PFSK-1 (cell line): ENCODE measurements around the gene CALB2.

Source experiments
- FOXP2 ChIP-seq: optimal IDR thresholded peaks from 2 replicates; pipeline ENCODE3; 2011; ENCODE audit warnings: borderline replicate concordance, control low read depth, inconsistent platforms; ENCODE audit not compliant: insufficient read depth; ENCODE audit errors: extremely low read length, extremely low read depth
- POLR2AphosphoS5 ChIP-seq: IDR thresholded peaks from 2 replicates; pipeline ENCODE4 v1.6.1; 2012; ENCODE audit warnings: low read depth, mild to moderate bottlenecking, control low read depth, low read length, moderate library complexity
- SIN3A ChIP-seq: IDR thresholded peaks from 2 replicates; pipeline ENCODE4 v1.6.1; 2012; ENCODE audit warnings: mild to moderate bottlenecking, low read length, moderate library complexity, borderline replicate concordance; ENCODE audit not compliant: insufficient read depth
- TAF1 ChIP-seq: IDR thresholded peaks from 2 replicates; pipeline ENCODE4 v1.6.1; 2012; ENCODE audit warnings: low read length, control low read depth, borderline replicate concordance; ENCODE audit not compliant: insufficient read depth
- TF ChIP-seq, protein P1 (sequence below), 2 experiments: IDR thresholded peaks; 2 replicates each; pipeline versions ENCODE4 v1.6.1 to v1.8.0; 2011 to 2012; ENCODE audit warnings: low read depth in 2 of 2, low read length in 2 of 2, control low read depth in 1 of 2, inconsistent platforms in 1 of 2, mild to moderate bottlenecking in 1 of 2, moderate library complexity in 1 of 2; ENCODE audit not compliant: insufficient read depth in 1 of 2

GRCh38 chr16:71408536-71408935, 50.0 kb downstream of the CALB2 start:
- TF ChIP-seq, protein P1, sequence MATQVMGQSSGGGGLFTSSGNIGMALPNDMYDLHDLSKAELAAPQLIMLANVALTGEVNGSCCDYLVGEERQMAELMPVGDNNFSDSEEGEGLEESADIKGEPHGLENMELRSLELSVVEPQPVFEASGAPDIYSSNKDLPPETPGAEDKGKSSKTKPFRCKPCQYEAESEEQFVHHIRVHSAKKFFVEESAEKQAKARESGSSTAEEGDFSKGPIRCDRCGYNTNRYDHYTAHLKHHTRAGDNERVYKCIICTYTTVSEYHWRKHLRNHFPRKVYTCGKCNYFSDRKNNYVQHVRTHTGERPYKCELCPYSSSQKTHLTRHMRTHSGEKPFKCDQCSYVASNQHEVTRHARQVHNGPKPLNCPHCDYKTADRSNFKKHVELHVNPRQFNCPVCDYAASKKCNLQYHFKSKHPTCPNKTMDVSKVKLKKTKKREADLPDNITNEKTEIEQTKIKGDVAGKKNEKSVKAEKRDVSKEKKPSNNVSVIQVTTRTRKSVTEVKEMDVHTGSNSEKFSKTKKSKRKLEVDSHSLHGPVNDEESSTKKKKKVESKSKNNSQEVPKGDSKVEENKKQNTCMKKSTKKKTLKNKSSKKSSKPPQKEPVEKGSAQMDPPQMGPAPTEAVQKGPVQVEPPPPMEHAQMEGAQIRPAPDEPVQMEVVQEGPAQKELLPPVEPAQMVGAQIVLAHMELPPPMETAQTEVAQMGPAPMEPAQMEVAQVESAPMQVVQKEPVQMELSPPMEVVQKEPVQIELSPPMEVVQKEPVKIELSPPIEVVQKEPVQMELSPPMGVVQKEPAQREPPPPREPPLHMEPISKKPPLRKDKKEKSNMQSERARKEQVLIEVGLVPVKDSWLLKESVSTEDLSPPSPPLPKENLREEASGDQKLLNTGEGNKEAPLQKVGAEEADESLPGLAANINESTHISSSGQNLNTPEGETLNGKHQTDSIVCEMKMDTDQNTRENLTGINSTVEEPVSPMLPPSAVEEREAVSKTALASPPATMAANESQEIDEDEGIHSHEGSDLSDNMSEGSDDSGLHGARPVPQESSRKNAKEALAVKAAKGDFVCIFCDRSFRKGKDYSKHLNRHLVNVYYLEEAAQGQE (IDR thresholded peaks at IDR 0.05; ENCODE audit: insufficient read depth in 1 of 2, low read depth in 2 of 2, low read length in 2 of 2): no peak
- TF ChIP-seq TAF1 (no peak), SIN3A (no peak), POLR2AphosphoS5 (no peak), FOXP2 (no peak)
